HG02588 (cell line): ENCODE results near the gene PSMC3.

Experiments
- ATAC-seq: cut with Tn5 transposase; IDR thresholded peaks from one replicate; pipeline ENCODE4 v1.9.1; 2021; ENCODE audit warnings: mild to moderate bottlenecking, moderate library complexity; ENCODE audit not compliant: unreplicated experiment

PSMC3 gene

GRCh38 chr11:47395223-47396048, 30.8 kb downstream of the PSMC3 start:
- ATAC-seq: no peak

- no peak for ATAC-seq
These were observed 31.7 kb downstream of the PSMC3 start for GRCh38 chr11:47394322-47395222.

GRCh38 chr11:47394050-47394321, 32.3 kb downstream of the PSMC3 start:
- ATAC-seq: no peak

GRCh38 chr11:47393163-47394049, 32.8 kb downstream of the PSMC3 start:
- no peak for ATAC-seq

- no peak for ATAC-seq
These were observed 33.6 kb downstream of the PSMC3 start for GRCh38 chr11:47392546-47393162.

- ATAC-seq: no peak
These were observed 34.4 kb downstream of the PSMC3 start for GRCh38 chr11:47391711-47392432.

- no peak for ATAC-seq
These were observed 35.1 kb downstream of the PSMC3 start for GRCh38 chr11:47391077-47391583.

GRCh38 chr11:47390422-47390760, 35.8 kb downstream of the PSMC3 start:
- no peak for ATAC-seq

- no peak for ATAC-seq
These were observed 36.4 kb downstream of the PSMC3 start for GRCh38 chr11:47389577-47390421.

- ATAC-seq: no peak
These were observed 37.3 kb downstream of the PSMC3 start for GRCh38 chr11:47388697-47389576.

- ATAC-seq: no peak
These were observed 38.1 kb downstream of the PSMC3 start for GRCh38 chr11:47387944-47388696.

GRCh38 chr11:47384498-47384897, 41.7 kb downstream of the PSMC3 start:
- ATAC-seq: no peak

- no peak for ATAC-seq
These were observed 43.2 kb downstream of the PSMC3 start for GRCh38 chr11:47383071-47383470.

- no peak for ATAC-seq
These were observed 46.2 kb downstream of the PSMC3 start for GRCh38 chr11:47380078-47380477.

- ATAC-seq: no peak
These were observed 46.9 kb downstream of the PSMC3 start for GRCh38 chr11:47379317-47379716.

GRCh38 chr11:47378836-47379170, 47.4 kb downstream of the PSMC3 start:
- ATAC-seq: no peak

- ATAC-seq: peak; percentile 73
These were observed 48.0 kb downstream of the PSMC3 start, which contains the start of gene SPI1 for GRCh38 chr11:47378010-47378835. Gene SPI1, minus strand, starts transcription at chr11:47378547. Its CDS starts 194 bp downstream, at chr11:47378353.
